Heart left ventricle (tissue), 16 donors: ENCODE data around the gene SREK1. TPM values are rescaled to one million over a fixed set of nuclear protein-coding genes. Genes with fewer than 3 reads are reported as not detected.

Experiments used
- ATAC-seq, 4 donors: fragments of 200-7000 bp; cut with Tn5 transposase; one replicate each; pipeline ENCODE4 v1.9.1; 2020 to 2022; ENCODE audit warnings: moderate library complexity in 4 of 4, mild to moderate bottlenecking in 3 of 4, moderate number of reproducible peaks in 1 of 4
- DNase-seq, 5 donors: peaks; one replicate each; pipeline ENCODE4 v3.0.0-alpha.2; 2020
- H3K27ac ChIP-seq, 12 donors: fragments of 200-600 bp; sonication (generic) in 4 of 12; one replicate each; pipeline versions ENCODE4 v1.5.0 to v1.8.0; 2016 to 2022; ENCODE audit warnings: mild to moderate bottlenecking in 2 of 12
- H3K27me3 ChIP-seq, 9 donors: fragments of 200-600 bp; sonication (generic) in 2 of 9; one replicate each; pipeline versions ENCODE4 v1.5.1 to v1.8.0; 2016 to 2022; ENCODE audit warnings: mild to moderate bottlenecking in 3 of 9
- H3K36me3 ChIP-seq, 9 donors: fragments of 200-600 bp; sonication (generic) in 2 of 9; one replicate each; pipeline versions ENCODE4 v1.5.0 to v1.8.0; 2018 to 2022; ENCODE audit warnings: mild to moderate bottlenecking in 2 of 9
- H3K4me1 ChIP-seq, 12 donors: fragments of 200-600 bp; sonication (generic) in 4 of 12; one replicate each; pipeline versions ENCODE4 v1.5.0 to v1.8.0; 2016 to 2022; ENCODE audit warnings: mild to moderate bottlenecking in 3 of 12
- H3K4me3 ChIP-seq, 12 donors: fragments of 200-600 bp; sonication (generic) in 4 of 12; one replicate each; pipeline versions ENCODE4 v1.5.0 to v1.8.0; 2017 to 2022; ENCODE audit warnings: mild to moderate bottlenecking in 9 of 12, moderate library complexity in 4 of 12
- H3K9me3 ChIP-seq, 12 donors: fragments of 200-600 bp; sonication (generic) in 4 of 12; one replicate each; pipeline versions ENCODE4 v1.5.0 to v1.8.0; 2016 to 2022; ENCODE audit warnings: mild to moderate bottlenecking in 1 of 12
- CTCF ChIP-seq, 12 donors: fragments of 200-600 bp; sonication (generic) in 4 of 12; IDR thresholded peaks; one replicate each; pipeline versions ENCODE4 v1.5.0 to v1.8.0; 2018 to 2022; ENCODE audit warnings: antibody characterized with exemption in 12 of 12, mild to moderate bottlenecking in 5 of 12
- POLR2A ChIP-seq, 2 donors: fragments of 450-650 bp; IDR thresholded peaks; one replicate each; pipeline ENCODE4 v1.6.1; 2017; ENCODE audit warnings: antibody characterized with exemption in 2 of 2, mild to moderate bottlenecking in 2 of 2, moderate library complexity in 2 of 2
- WGBS, 4 donors: extraction: QIAGEN DNeasy Blood & Tissue Kit in 2 of 4; methylation state at CpG; one replicate each; pipeline versions ENCODE4 v1.1.5 to v1.1.7; 2013 to 2018; 5-methylcytosine and 5-hydroxymethylcytosine counted together
- intact Hi-C, 10 donors: fragments of 100-400 bp; cut with DNase I; formaldehyde crosslinking; loops; one replicate each; pipeline versions ENCODE4 v1.11.1 to v1.14.2; 2022
- polyA plus RNA-seq, 2 donors: library from polyadenylated mRNA; stranded (reverse); fragments of 200-250 nt; gene quantifications; one replicate each; pipeline ENCODE4 v1.2.3, GENCODE V29; 2013
- total RNA-seq, 9 donors: library from RNA; depleted of rRNA in 2 of 9; stranded (reverse); fragments of >200 nt in 2 of 9; fragmentation: NEBNext Ultra II Directional in 3 of 9; extraction: Animal tissue kit (Norgen Biotek cat#: 25700) in 3 of 9; gene quantifications; one replicate each; pipeline versions ENCODE4 v1.1.0 to v1.2.4, GENCODE V29; 2016 to 2023
- donor health status: ischemic (EF 13 %, LVEDD 7.1; RV severe dilation, severe dysfunction).
- donor health status: healthy with polysubstance abuse.
- donor health status: DM: no; HTN: yes; CAD: no.
- donor health status: DM: no; HTN: no; CAD: no.
- donor health status: ischemic (EF 25% LVEDD 6.9; RV normal size, moderate dysfunction).
- donor health status: ischemic (EF 25% LVEDD 5.7; RV mildly dilated, moderate dysfunction).
- donor health status: healthy.
- donor health status: DM: yes; HTN: yes; CAD: no.
- donor health status: ischemic (EF 35%, LVEDD 5.7; RV mildly dilated, moderate dysfunction).
- donor health status: nonischemic (EF 11% LVEDD 7.7; RV severe dilation, severe dysfunction).
- donor health status: DM: yes; HTN: yes; CAD: no.
- donor health status: PGD.
- donor health status: ischemic (EF 29% LVEDD 5.4; RV normal size, mild dysfunction).
- donor health status: nonischemic (EF 23%, LVEDD 6.1; RV moderate dilation, normal function).

SREK1 gene
- total and polyA plus RNA-seq, 11 donors, result 13.5 to 34.2 (median 28.0) TPM

GRCh38 chr5:66151030-66151429 lies 6.9 kb downstream of the SREK1 start:
- WGBS, 4 donors, result 90 to 95% (median 93%) methylated on average over 2 of the region's 2 CpGs
- Histone ChIP-seq H3K4me1 (peaks cover 4 to 64% (median 27%) of the 10 kb centered on the region in 12 donors), H3K9me3 (no peaks in the 10 kb centered on the region), H3K36me3 (peaks cover 0 to 21% (median 8%) of the 10 kb centered on the region in 9 donors), H3K27ac (no peak overlapping the region), H3K27me3 (no peaks in the 10 kb centered on the region), H3K4me3 (no peak overlapping the region)
- TF ChIP-seq POLR2A (IDR thresholded peaks at IDR 0.05) (no peak), CTCF (IDR thresholded peaks at IDR 0.05) (no peak)
- intact Hi-C loops, result loop anchor here in 1 of 10 donors (10.0 kb wide), 1 partner anchor 386 kb away; no protein-coding TSS in a partner anchor
- no peak for DNase-seq
- ATAC-seq, result no peak

GRCh38 chr5:66151491-66151890 lies 7.4 kb downstream of the SREK1 start:
- TF ChIP-seq CTCF (IDR thresholded peaks at IDR 0.05), result no peak
- no peak for TF ChIP-seq POLR2A (IDR thresholded peaks at IDR 0.05)
- DNase-seq (no peak), ATAC-seq (no peak)
- Histone ChIP-seq H3K9me3 (no peaks in the 10 kb centered on the region), H3K27ac (no peak overlapping the region), H3K36me3 (peaks cover 0 to 26% (median 8%) of the 10 kb centered on the region in 9 donors), H3K4me3 (no peak overlapping the region), H3K27me3 (no peaks in the 10 kb centered on the region), H3K4me1 (peaks cover 3 to 60% (median 22%) of the 10 kb centered on the region in 12 donors)
- intact Hi-C loops, result loop anchor here in 1 of 10 donors (10.0 kb wide), 1 partner anchor 387 kb away; no protein-coding TSS in a partner anchor
- 83 to 100% (median 100%) methylated on average over 1 of the region's 1 CpG; no CpG with 5 or more reads in 1 of the 4 donors for WGBS, 4 donors

- no peaks in the 10 kb centered on the region for H3K9me3 ChIP-seq
- H3K36me3 ChIP-seq, result peaks cover 0 to 63% (median 42%) of the 10 kb centered on the region in 9 donors
Observed at GRCh38 chr5:66157046-66157445, 12.9 kb downstream of the SREK1 start.

GRCh38 chr5:66161356-66161755 lies 17.3 kb downstream of the SREK1 start:
- Histone ChIP-seq H3K4me3 (no peak overlapping the region), H3K27me3 (no peaks in the 10 kb centered on the region), H3K4me1 (peaks cover 0 to 19% (median 5%) of the 10 kb centered on the region in 12 donors), H3K36me3 (peaks cover 0 to 84% (median 76%) of the 10 kb centered on the region in 9 donors), H3K27ac (no peak overlapping the region), H3K9me3 (no peaks in the 10 kb centered on the region)
- 70 to 77% (median 74%) methylated on average over 5 of the region's 5 CpGs for WGBS, 4 donors
- peak in 1 of 4 donors; percentile 34 for ATAC-seq
- intact Hi-C loops, result loop anchor here in 1 of 10 donors (10.0 kb wide), 1 partner anchor 583 kb away; no protein-coding TSS in a partner anchor
- DNase-seq, result no peak
- no peak for TF ChIP-seq POLR2A (IDR thresholded peaks at IDR 0.05)
- no peak for TF ChIP-seq CTCF (IDR thresholded peaks at IDR 0.05)

More at GRCh38 chr5:66157046-66157445, 12.9 kb downstream of the SREK1 start:
- Histone ChIP-seq H3K27ac (no peak overlapping the region), H3K27me3 (no peaks in the 10 kb centered on the region), H3K4me3 (no peak overlapping the region), H3K4me1 (peaks cover 0 to 39% (median 15%) of the 10 kb centered on the region in 12 donors)
- DNase-seq (no peak), ATAC-seq (no peak)
- intact Hi-C loops, result loop anchor here in 1 of 10 donors (10.0 kb wide), 1 partner anchor 392 kb away; no protein-coding TSS in a partner anchor
- WGBS, 4 donors, result 96 to 100% (median 98%) methylated on average over 1 of the region's 1 CpG
- TF ChIP-seq POLR2A (IDR thresholded peaks at IDR 0.05) (no peak), CTCF (IDR thresholded peaks at IDR 0.05) (no peak)
